K562 (cell line): ENCODE results near the gene ARID3A. TPM values are rescaled to one million over a fixed set of nuclear protein-coding genes. Genes with fewer than 3 reads are reported as not detected.

Experiments used
- BHLHE40 ChIP-seq: IDR thresholded peaks from 2 replicates; pipeline ENCODE4 v1.6.1; 2011; ENCODE audit warnings: low read length, improper control_type of control experiment
- CBFA2T3 ChIP-seq: fragments of 450-650 bp; IDR thresholded peaks from 2 replicates; pipeline ENCODE4 v1.6.1; 2017
- GATA2 ChIP-seq: sonication (generic); formaldehyde crosslinking; IDR thresholded peaks from 2 replicates; pipeline ENCODE4 v1.4.0; 2020; ENCODE audit warnings: mild to moderate bottlenecking, missing genetic modification reagents
- GTF2F1 ChIP-seq: IDR thresholded peaks from 2 replicates; pipeline ENCODE4 v1.6.1; 2011; ENCODE audit warnings: low read depth, low read length, improper control_type of control experiment
- GTF3C2 ChIP-seq: IDR thresholded peaks from 3 replicates; pipeline ENCODE4 v1.6.1; 2011; ENCODE audit warnings: borderline replicate concordance, mild to moderate bottlenecking, moderate library complexity; ENCODE audit not compliant: insufficient read length; ENCODE audit errors: extremely low read depth
- HMGN3 ChIP-seq: IDR thresholded peaks from 2 replicates; pipeline ENCODE4 v1.6.1; 2011; ENCODE audit warnings: borderline replicate concordance, low read depth, mild to moderate bottlenecking, mixed read lengths, low read length; ENCODE audit not compliant: insufficient read length; ENCODE audit errors: extremely low read depth
- HNRNPL ChIP-seq: fragments of 200-400 bp; formaldehyde crosslinking; IDR thresholded peaks from 2 replicates; pipeline ENCODE4 v1.6.1; 2017; ENCODE audit warnings: low read depth, mild to moderate bottlenecking, low read length
- ILK ChIP-seq: fragments of 450-650 bp; IDR thresholded peaks from 2 replicates; pipeline ENCODE4 v1.6.1; 2016; ENCODE audit warnings: missing genetic modification characterization, low read depth, mild to moderate bottlenecking, missing compliant biosample characterization, moderate library complexity, borderline replicate concordance
- JUNB ChIP-seq: fragments of 450-650 bp; formaldehyde crosslinking; conservative IDR thresholded peaks from 2 replicates; pipeline ENCODE4 v1.4.0; 2020; ENCODE audit warnings: mild to moderate bottlenecking
- JUND ChIP-seq, 2 experiments: IDR thresholded peaks; 2 replicates in 1 of 2; 3 replicates in 1 of 2; pipeline ENCODE4 v1.6.1; 2011; ENCODE audit warnings: borderline replicate concordance in 2 of 2, low read depth in 2 of 2, low read length in 2 of 2, improper control_type of control experiment in 1 of 2, missing biosample characterization in 1 of 2, missing genetic modification characterization in 1 of 2, missing genetic modification reagents in 1 of 2
- KDM2B ChIP-seq: fragments of 250-450 bp; sonication (Bioruptor Pico); IDR thresholded peaks from 2 replicates; pipeline ENCODE4 v1.8.0; 2021; ENCODE audit warnings: mild to moderate bottlenecking, moderate library complexity
- MIER1 ChIP-seq: fragments of 450-650 bp; IDR thresholded peaks from 2 replicates; pipeline ENCODE4 v1.6.1; 2016; ENCODE audit warnings: antibody characterized with exemption, mild to moderate bottlenecking, low read depth
- RFX1 ChIP-seq: fragments of 450-650 bp; IDR thresholded peaks from 2 replicates; pipeline ENCODE4 v1.6.1; 2016; ENCODE audit warnings: mild to moderate bottlenecking, moderate library complexity
- SMARCC2 ChIP-seq: fragments of 450-650 bp; IDR thresholded peaks from 2 replicates; pipeline ENCODE4 v1.6.1; 2017; ENCODE audit warnings: antibody characterized with exemption, moderate library complexity, mild to moderate bottlenecking, low read depth
- STAG1 ChIP-seq: sonication (generic); formaldehyde crosslinking; IDR thresholded peaks from 2 replicates; pipeline ENCODE4 v1.5.0; 2020; ENCODE audit warnings: missing genetic modification reagents, borderline replicate concordance
- TRIM28 ChIP-seq: fragments of 450-650 bp; IDR thresholded peaks from 2 replicates; pipeline ENCODE4 v1.6.1; 2017
- UBTF ChIP-seq, 2 experiments: IDR thresholded peaks; 2 replicates each; pipeline ENCODE4 v1.6.1; 2012; ENCODE audit warnings: improper control_type of control experiment in 2 of 2, low read depth in 2 of 2, low read length in 2 of 2, borderline replicate concordance in 1 of 2
- YBX1 ChIP-seq: fragments of 450-650 bp; IDR thresholded peaks from 2 replicates; pipeline ENCODE4 v1.7.1; 2016; ENCODE audit warnings: mild to moderate bottlenecking
- ZHX1 ChIP-seq: fragments of 150-350 bp; conservative IDR thresholded peaks from 2 replicates; pipeline ENCODE4 v1.6.1; 2014; ENCODE audit warnings: low read length
- ZNF347 ChIP-seq: fragments of 450-650 bp; formaldehyde crosslinking; IDR thresholded peaks from 2 replicates; pipeline ENCODE4 v1.4.0; 2020; ENCODE audit warnings: low read depth, mild to moderate bottlenecking, moderate library complexity
- ZNF511 ChIP-seq: sonication (generic); formaldehyde crosslinking; IDR thresholded peaks from 2 replicates; pipeline ENCODE4 v1.8.0; 2022; ENCODE audit warnings: mild to moderate bottlenecking, missing genetic modification reagents
- polyA plus RNA-seq, 8 experiments: library from polyadenylated mRNA; depleted of rRNA in 4 of 8; stranded (reverse) in 5 of 8; unstranded in 3 of 8; fragments of >200 nt; fragmentation: Nextera tagmentation in 2 of 8; fragmentation: Illumina TruSeq in 1 of 8; extraction: Ambion mirVana in 2 of 8; extraction: Trizol in 1 of 8; gene quantifications; 2 replicates each; pipeline versions ENCODE4 v1.2.1 to v1.2.3, GENCODE V29; 2011 to 2014; ENCODE audit warnings: inconsistent platforms in 1 of 8, missing spikeins in 1 of 8
- total RNA-seq, 7 experiments: library from RNA; depleted of rRNA in 6 of 7; stranded (reverse); fragments of >200 nt in 6 of 7; fragmentation: Illumina TruSeq in 2 of 7; extraction: Trizol in 2 of 7; gene quantifications; 2 replicates each; pipeline versions ENCODE4 v1.2.1 to v1.2.3, GENCODE V29; 2011 to 2021; ENCODE audit warnings: low replicate concordance in 1 of 7

ARID3A gene
- total and polyA plus RNA-seq, 9 of the 15 experiments (the other 6 are each of a cell fraction or from before 2014, with no cell fraction given): 1.4 to 118 (median 31.2) TPM

- no peak for TF ChIP-seq ILK
- TF ChIP-seq ZHX1: no peak
- TF ChIP-seq GTF3C2: no peak
- 0 out of 2 replicates have a peak, but pooled peaks have one; percentile 41 for TF ChIP-seq SMARCC2
- peak; percentile 91 for TF ChIP-seq GATA2
- TF ChIP-seq BHLHE40: peak; percentile 92
- TF ChIP-seq HNRNPL: peak; percentile 54; the same call in 1 of the 2 replicates
- TF ChIP-seq ZNF347 (CRISPR knock-in tag): no peak
- no peak for TF ChIP-seq YBX1
- no peak for TF ChIP-seq JUNB
- peak; percentile 75 for TF ChIP-seq JUND (IDR thresholded peaks at IDR 0.05; ENCODE audit: borderline replicate concordance, low read depth, low read length)
- TF ChIP-seq JUND (tag; IDR thresholded peaks at IDR 0.05; ENCODE audit: borderline replicate concordance, low read depth, low read length): peak; percentile 62; the same call in 1 of the 3 replicates
- TF ChIP-seq CBFA2T3: peak; percentile 96
- no peak for TF ChIP-seq RFX1
- 0 out of 4 replicates have a peak, but pooled peaks of 1 of the 2 experiments have one; percentile 38 for TF ChIP-seq UBTF (IDR thresholded peaks at IDR 0.05; ENCODE audit: borderline replicate concordance in 1 of 2, low read depth in 2 of 2, low read length in 2 of 2)
- no peak for TF ChIP-seq MIER1
- TF ChIP-seq GTF2F1: no peak
- peak; percentile 99 for TF ChIP-seq HMGN3
- TF ChIP-seq KDM2B (CRISPR knock-in tag): no peak
- 0 out of 2 replicates have a peak, but pooled peaks have one; percentile 44 for TF ChIP-seq TRIM28
- no peak for TF ChIP-seq STAG1 (CRISPR knock-in tag)
- no peak for TF ChIP-seq ZNF511 (CRISPR knock-in tag)
Measured at GRCh38 chr19:944171-944567, 18.3 kb downstream of the ARID3A start (continued).
